Small intestine (tissue), 7 donors: ENCODE results near the gene UBE2J2. TPM values are rescaled to one million over a fixed set of nuclear protein-coding genes. Genes with fewer than 3 reads are reported as not detected.
A peak's percentile ranks its signal among the peaks of the same experiment; 100 is the strongest.

ENCODE experiments used
- DNase-seq, 2 donors: peaks; one replicate each; pipeline versions ENCODE4 v3.0.0 to v3.0.0-alpha.2; 2013
- FAIRE-seq: peaks from 2 replicates; lab custom pipeline; 2012; peaks lifted over from hg19 to GRCh38; lab: Jason Lieb, UNC
- H3K27ac ChIP-seq, 3 donors: one replicate each; pipeline ENCODE4 v1.5.1; 2013; ENCODE audit warnings: low read length in 2 of 3, mild to moderate bottlenecking in 2 of 3, control low read depth in 1 of 3, inconsistent platforms in 1 of 3, low read depth in 1 of 3, moderate library complexity in 1 of 3
- H3K27me3 ChIP-seq, 3 donors: one replicate each; pipeline ENCODE4 v1.6.1; 2013; ENCODE audit warnings: low read length in 3 of 3, inconsistent platforms in 1 of 3; ENCODE audit not compliant: control insufficient read depth in 3 of 3, insufficient read depth in 3 of 3
- H3K36me3 ChIP-seq, 3 donors: one replicate each; pipeline ENCODE4 v1.6.1; 2013; ENCODE audit warnings: low read length in 3 of 3, inconsistent platforms in 1 of 3, low read depth in 1 of 3, mild to moderate bottlenecking in 1 of 3, moderate library complexity in 1 of 3; ENCODE audit not compliant: control insufficient read depth in 3 of 3, insufficient read depth in 2 of 3
- H3K4me1 ChIP-seq, 3 donors: one replicate each; pipeline ENCODE4 v1.6.1; 2013; ENCODE audit warnings: low read length in 2 of 3, inconsistent platforms in 1 of 3, low read depth in 1 of 3, mild to moderate bottlenecking in 1 of 3, moderate library complexity in 1 of 3; ENCODE audit not compliant: control insufficient read depth in 3 of 3, insufficient read depth in 2 of 3
- H3K4me3 ChIP-seq, 3 donors: one replicate each; pipeline ENCODE4 v1.5.1; 2013; ENCODE audit warnings: low read length in 3 of 3, control low read depth in 1 of 3, inconsistent platforms in 1 of 3, low read depth in 1 of 3, mild to moderate bottlenecking in 1 of 3, moderate library complexity in 1 of 3
- H3K9me3 ChIP-seq, 2 donors: one replicate each; pipeline ENCODE4 v1.6.1; 2013; ENCODE audit warnings: low read depth in 1 of 2, low read length in 1 of 2; ENCODE audit not compliant: control insufficient read depth in 2 of 2, insufficient read depth in 1 of 2
- WGBS, 3 donors: extraction: QIAGEN DNeasy Blood & Tissue Kit; methylation state at CpG; one replicate each; pipeline ENCODE4 v1.1.7; 2013; 5-methylcytosine and 5-hydroxymethylcytosine counted together
- polyA plus RNA-seq, 4 donors: library from polyadenylated mRNA; stranded (reverse) in 3 of 4; unstranded in 1 of 4; fragments of 200-250 nt in 3 of 4; fragments of 120-200 nt in 1 of 4; gene quantifications; one replicate each; pipeline versions ENCODE4 v1.2.1 to v1.2.3, GENCODE V29; 2013
- donor health status: healthy with polysubstance abuse.
- donor health status: control.
- donor health status: control.
- donor health status: Bipolar disorder and iron deficiency.
- donor health status: healthy.

The UBE2J2 gene
- polyA plus RNA-seq, 4 donors, result 45.9 to 67.0 (median 60.7) TPM

DNA sequence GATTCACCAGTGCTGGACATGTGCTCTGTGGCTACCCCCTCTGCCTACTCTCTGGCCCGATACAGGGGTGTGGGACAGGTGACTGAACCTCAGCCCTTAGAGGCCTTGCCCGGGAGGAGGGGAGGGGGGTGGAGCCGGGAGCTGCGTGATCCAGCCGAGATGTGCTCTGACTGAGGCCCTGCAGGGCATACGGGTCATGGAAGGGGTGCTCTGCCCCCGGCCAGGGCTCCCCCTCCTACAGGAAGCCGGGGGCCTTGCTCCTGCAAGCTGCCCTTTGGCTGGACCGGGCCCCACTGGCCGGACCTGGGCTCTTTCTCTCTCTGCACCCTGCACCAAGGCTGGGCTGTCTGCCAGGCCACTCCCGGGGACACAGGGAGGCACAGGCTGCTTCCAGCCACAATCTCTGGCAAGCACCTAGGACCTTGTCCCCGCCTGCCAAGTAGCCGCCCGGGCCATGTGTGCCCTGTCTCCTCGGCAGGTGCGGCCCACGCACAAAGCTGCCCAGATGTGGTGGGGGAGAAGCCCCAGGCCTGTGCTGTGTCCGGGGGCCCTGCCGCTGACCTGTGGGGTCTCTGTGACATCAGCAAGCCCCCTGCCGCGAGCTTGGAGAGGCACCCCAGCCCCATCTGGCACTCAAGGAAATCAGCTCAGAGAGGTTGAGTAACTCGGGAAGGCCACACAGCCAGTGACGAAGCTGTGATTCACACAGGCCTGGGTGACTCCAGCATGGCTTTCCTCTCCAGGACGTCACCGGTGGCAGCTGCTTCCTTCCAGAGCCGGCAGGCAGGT is 8.1 kb upstream of the UBE2J2 start:
- no peak for FAIRE-seq
- WGBS, 3 donors, result 12 to 45% (median 19%) methylated on average over 23 to 26 of the region's 26 CpGs
- no peak overlapping the region for H3K4me3 ChIP-seq

GRCh38 chr1:1280782-1281481 is 7.3 kb upstream of the UBE2J2 start:
- Histone ChIP-seq H3K4me1 (peaks cover 2 to 24% (median 3%) of the 10 kb centered on the region in 3 donors), H3K27ac (peak overlapping the region; percentile 83 to 97 (median 92)), H3K27me3 (no peaks in the 10 kb centered on the region), H3K9me3 (no peaks in the 10 kb centered on the region), H3K4me3 (no peak overlapping the region), H3K36me3 (no peaks in the 10 kb centered on the region)
- no peak for FAIRE-seq
- no peak for DNase-seq
- WGBS, 3 donors, result 77 to 87% (median 82%) methylated on average over 20 to 21 of the region's 21 CpGs

More for the DNA sequence above, 8.1 kb upstream of the UBE2J2 start:
- peak overlapping the region; percentile 83 to 97 (median 92) for H3K27ac ChIP-seq
- peaks cover 0 to 6% (median 0%) of the 10 kb centered on the region in 3 donors for H3K27me3 ChIP-seq
- peak; percentile 90 to 98 for DNase-seq
- H3K4me1 ChIP-seq, result peaks cover 2 to 25% (median 3%) of the 10 kb centered on the region in 3 donors
- no peaks in the 10 kb centered on the region for H3K36me3 ChIP-seq
- H3K9me3 ChIP-seq, result no peaks in the 10 kb centered on the region

DNA sequence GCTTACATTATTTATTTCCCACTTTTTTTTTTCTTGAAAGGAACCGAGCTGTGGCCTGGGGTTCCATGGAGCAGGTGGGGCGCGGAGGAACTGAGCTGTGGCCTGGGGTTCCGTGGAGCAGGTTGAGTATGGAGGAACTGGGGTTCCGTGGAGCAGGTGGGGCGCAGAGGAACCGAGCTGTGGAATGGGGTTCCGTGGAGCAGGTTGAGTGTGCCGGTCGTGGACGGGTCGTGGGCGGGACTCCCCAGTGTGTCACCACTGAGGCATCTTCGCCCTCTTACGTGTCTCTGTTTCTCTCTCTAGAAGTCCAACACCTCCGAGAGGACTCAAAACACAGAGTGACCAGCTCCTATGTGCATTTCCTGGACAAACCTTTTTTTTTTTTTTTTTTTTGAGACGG is 5.4 kb upstream of the UBE2J2 start:
- H3K4me3 ChIP-seq, result no peak overlapping the region
- FAIRE-seq (no peak), DNase-seq (no peak)
- no peaks in the 10 kb centered on the region for H3K9me3 ChIP-seq
- H3K36me3 ChIP-seq, result no peaks in the 10 kb centered on the region
- H3K27ac ChIP-seq, result no peak overlapping the region
- 83 to 88% (median 86%) methylated on average over 15 to 16 of the region's 17 CpGs for WGBS, 3 donors
- H3K4me1 ChIP-seq, result peaks cover 2 to 31% (median 3%) of the 10 kb centered on the region in 3 donors
- H3K27me3 ChIP-seq, result no peaks in the 10 kb centered on the region

- FAIRE-seq (no peak), DNase-seq (peak in 1 of 2 donors; percentile 59)
- WGBS, 3 donors, result 37 to 71% (median 56%) methylated on average over 13 of the region's 13 CpGs
- Histone ChIP-seq H3K4me3 (no peak overlapping the region), H3K4me1 (peaks cover 2 to 32% (median 3%) of the 10 kb centered on the region in 3 donors), H3K9me3 (no peaks in the 10 kb centered on the region), H3K36me3 (no peaks in the 10 kb centered on the region), H3K27ac (no peak overlapping the region), H3K27me3 (no peaks in the 10 kb centered on the region)
Observed at GRCh38 chr1:1278620-1279019, 5.0 kb upstream of the UBE2J2 start.

DNA sequence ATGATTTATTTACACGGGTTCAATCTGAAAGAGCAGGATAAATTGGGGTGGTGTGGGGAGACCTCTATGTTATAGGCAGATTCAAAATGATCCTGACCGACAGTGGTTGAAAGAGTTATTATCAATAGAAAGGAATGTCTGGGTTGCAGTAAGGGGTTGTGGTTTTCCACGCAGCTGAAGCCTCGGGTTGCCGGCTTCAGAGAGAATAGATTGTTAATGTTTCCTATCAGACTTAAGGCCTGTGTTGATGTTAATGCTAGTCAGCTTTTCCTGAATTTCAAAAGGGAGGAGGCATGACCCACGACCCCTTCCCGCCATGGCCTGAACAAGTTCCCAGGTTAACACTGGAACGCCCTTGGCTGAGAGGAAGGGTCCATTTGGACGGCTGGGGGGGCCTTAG is 2.2 kb upstream of the UBE2J2 start:
- Histone ChIP-seq H3K9me3 (no peaks in the 10 kb centered on the region), H3K4me1 (peaks cover 2 to 31% (median 10%) of the 10 kb centered on the region in 3 donors), H3K4me3 (no peak overlapping the region), H3K27ac (no peak overlapping the region), H3K27me3 (no peaks in the 10 kb centered on the region), H3K36me3 (peaks cover 0 to 13% (median 0%) of the 10 kb centered on the region in 3 donors)
- DNase-seq, result no peak
- FAIRE-seq, result no peak
- WGBS, 3 donors, result 74 to 83% (median 79%) methylated on average over 9 of the region's 9 CpGs

GRCh38 chr1:1274931-1275431 is 1.3 kb upstream of the UBE2J2 start:
- no peak for DNase-seq
- peaks cover 3 to 30% (median 10%) of the 10 kb centered on the region in 3 donors for H3K4me1 ChIP-seq
- no peak overlapping the region for H3K27ac ChIP-seq
- FAIRE-seq, result no peak
- peaks cover 0 to 22% (median 0%) of the 10 kb centered on the region in 3 donors for H3K36me3 ChIP-seq
- no peak overlapping the region for H3K4me3 ChIP-seq
- WGBS, 3 donors, result 83 to 89% (median 86%) methylated on average over 12 to 15 of the region's 15 CpGs
- no peaks in the 10 kb centered on the region for H3K9me3 ChIP-seq
- no peaks in the 10 kb centered on the region for H3K27me3 ChIP-seq

- H3K9me3 ChIP-seq, result no peaks in the 10 kb centered on the region
- peaks cover 0 to 25% (median 0%) of the 10 kb centered on the region in 3 donors for H3K36me3 ChIP-seq
- DNase-seq (no peak), FAIRE-seq (no peak)
- H3K4me3 ChIP-seq, result peak overlapping the region; percentile 70 to 97 (median 75)
- H3K4me1 ChIP-seq, result peaks cover 3 to 30% (median 10%) of the 10 kb centered on the region in 3 donors
- WGBS, 3 donors, result 22 to 33% (median 25%) methylated on average over 24 to 31 of the region's 31 CpGs
- H3K27ac ChIP-seq, result no peak overlapping the region
- H3K27me3 ChIP-seq, result no peaks in the 10 kb centered on the region
Observed at GRCh38 chr1:1274299-1274930, 761 bp upstream of the UBE2J2 start.

- H3K27me3 ChIP-seq, result no peaks in the 10 kb centered on the region
- no peaks in the 10 kb centered on the region for H3K9me3 ChIP-seq
- H3K27ac ChIP-seq, result peak overlapping the region; percentile 19 to 87 (median 86)
- peaks cover 3 to 30% (median 10%) of the 10 kb centered on the region in 3 donors for H3K4me1 ChIP-seq
- peak in 1 of 2 donors; percentile 53 for DNase-seq
- H3K36me3 ChIP-seq, result peaks cover 0 to 36% (median 0%) of the 10 kb centered on the region in 3 donors
- peak overlapping the region; percentile 68 to 97 (median 95) for H3K4me3 ChIP-seq
- WGBS, 3 donors, result 0 to 1% (median 0%) methylated on average over 22 to 31 of the region's 31 CpGs
- no peak for FAIRE-seq
Observed at GRCh38 chr1:1273209-1273511, 494 bp downstream of the UBE2J2 start.
